HG03159 (cell line): ENCODE measurements around the gene SLC39A11.
"Not testable (repeated sequence)": the region's sequence is repeated elsewhere in the genome, so short reads cannot be mapped to it uniquely, and the experiment has no call there.

ENCODE experiments used
- ATAC-seq: cut with Tn5 transposase; IDR thresholded peaks from one replicate; pipeline ENCODE4 v1.9.1; 2021; ENCODE audit warnings: mild to moderate bottlenecking, moderate library complexity; ENCODE audit not compliant: unreplicated experiment

Gene SLC39A11, protein sequence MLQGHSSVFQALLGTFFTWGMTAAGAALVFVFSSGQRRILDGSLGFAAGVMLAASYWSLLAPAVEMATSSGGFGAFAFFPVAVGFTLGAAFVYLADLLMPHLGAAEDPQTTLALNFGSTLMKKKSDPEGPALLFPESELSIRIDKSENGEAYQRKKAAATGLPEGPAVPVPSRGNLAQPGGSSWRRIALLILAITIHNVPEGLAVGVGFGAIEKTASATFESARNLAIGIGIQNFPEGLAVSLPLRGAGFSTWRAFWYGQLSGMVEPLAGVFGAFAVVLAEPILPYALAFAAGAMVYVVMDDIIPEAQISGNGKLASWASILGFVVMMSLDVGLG

GRCh38 chr17:73092523-73093135 is at the start of gene SLC39A11:
Gene SLC39A11 (minus strand): TSS chr17:73092688. CDS start chr17:73088764, 3,924 bp downstream.
- ATAC-seq = peak; percentile 99

- ATAC-seq = no peak
These were observed 48.9 kb upstream of the SLC39A11 start for GRCh38 chr17:73141411-73141810.

DNA sequence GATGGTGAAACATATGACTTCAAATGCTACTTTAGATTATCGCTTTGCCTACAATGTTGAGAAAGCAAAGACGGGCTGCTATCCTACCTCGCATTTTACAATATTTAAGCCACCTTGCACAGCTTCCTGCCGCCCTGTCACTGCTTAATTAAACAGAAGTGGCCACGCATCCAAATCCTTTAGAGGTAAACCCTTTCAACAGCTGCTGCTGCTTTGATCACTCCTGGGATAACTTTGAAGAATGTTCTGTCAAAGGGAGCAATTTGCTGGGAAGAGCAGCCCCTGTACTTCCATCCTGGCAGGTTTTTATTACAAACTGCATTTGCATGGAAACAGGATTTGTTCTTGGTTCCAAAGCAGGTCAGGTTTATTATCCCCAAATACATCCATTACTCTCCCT is 48.1 kb upstream of the SLC39A11 start:
- ATAC-seq = no peak

DNA sequence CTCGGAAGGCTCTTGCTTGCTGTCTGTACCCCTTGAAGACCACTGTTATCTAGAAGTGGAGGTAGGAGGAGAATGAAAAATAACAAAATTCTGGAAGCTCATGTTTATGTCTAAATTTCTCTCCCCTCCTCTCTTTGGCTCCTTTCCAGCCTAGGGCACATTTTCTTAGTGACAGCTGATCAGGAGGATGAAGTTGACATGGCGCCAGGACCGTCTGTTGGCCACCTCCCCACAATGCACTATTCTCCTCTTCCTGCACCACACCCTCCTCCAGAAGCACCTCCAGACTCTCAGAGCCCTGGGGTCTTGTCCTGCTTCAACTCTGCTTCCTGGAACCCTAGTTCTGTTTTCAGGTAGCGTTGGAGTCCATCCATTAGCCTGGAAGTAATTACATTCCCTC is 46.8 kb upstream of the SLC39A11 start:
- no peak for ATAC-seq

DNA sequence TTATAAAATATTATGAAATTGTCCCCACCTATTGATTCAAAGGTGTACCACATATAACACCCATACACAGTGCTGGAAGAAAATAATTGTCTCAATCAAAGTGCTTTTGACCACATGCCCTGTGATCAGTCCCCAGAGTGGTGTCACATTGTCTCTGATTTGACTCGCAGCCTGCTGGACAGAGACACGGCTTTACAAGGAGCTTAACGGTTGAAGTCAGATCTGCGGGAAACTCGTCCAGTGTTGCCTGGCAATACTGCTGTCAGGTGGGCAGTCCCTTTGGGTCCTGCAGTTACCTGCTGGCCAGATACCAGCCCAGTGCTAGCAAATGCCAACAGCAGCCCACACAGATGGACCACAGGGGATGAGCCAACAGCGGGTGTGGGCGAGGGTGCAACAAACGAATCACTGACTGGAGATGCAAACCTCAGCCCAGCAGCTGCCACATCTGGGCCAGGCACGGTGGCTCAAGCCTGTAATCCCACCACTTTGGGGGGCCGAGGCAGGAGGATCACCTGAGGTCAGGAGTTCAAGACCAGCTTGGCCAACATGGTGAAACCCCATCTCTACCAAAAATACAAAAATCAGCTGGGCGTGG is 46.2 kb upstream of the SLC39A11 start:
- no peak for ATAC-seq

DNA sequence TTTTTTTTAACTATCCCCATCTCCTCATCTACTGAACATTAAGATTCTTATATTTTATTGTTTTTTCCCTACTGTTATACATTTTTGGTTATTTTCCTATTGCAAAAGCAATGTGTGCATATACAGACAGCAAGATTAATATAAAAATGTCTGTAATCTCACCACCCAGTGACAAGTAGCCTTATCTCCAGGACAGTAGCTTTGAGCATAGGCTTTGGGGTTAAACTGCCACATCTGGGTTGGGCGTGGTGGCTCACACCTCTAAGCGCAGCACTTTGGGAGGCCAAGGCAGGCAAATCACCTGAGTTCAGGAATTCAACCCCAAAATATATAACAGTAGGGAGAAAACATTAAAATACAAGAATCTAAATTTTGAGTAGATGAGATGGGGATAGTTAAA is 44.9 kb upstream of the SLC39A11 start:
- ATAC-seq = no peak

DNA sequence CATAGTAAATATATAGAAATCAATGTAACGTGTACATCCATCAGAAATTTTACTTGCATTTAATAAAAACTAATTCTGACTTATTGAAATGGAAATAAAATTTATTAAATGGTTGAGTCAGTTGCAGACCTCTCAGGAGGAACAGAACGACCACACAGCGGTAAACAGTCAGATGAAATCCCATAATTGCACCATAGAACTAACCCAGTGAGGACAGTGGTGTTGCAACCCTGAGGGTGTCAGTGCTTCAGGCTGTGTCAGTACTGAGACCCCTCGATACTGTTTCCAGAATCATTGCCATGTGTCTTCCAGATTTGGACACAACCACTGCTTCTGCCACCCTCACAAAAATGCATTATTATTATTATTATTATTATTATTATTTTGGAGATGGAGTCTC is 43.3 kb upstream of the SLC39A11 start:
- no peak for ATAC-seq

GRCh38 chr17:73133911-73134649 is 41.6 kb upstream of the SLC39A11 start:
- ATAC-seq = no peak

DNA sequence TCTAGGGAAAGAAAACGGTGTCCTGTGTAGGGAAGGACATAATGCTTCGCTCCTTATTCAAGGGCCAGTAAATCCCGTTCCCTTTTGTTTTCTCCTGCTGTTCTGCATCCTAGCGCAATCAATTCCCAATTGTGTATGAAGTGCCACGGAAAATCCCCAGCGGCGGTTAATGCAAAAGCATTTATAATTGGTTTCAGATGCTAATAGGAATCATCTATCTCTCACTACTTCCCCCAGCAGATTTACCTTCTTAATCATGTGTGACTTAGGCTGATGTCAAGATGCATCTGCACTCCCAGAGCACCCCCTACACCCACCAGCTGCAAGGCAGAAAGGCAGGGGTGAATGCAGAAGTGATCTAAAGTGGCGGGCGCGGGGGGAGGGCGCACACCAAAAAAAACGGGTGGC is 39.6 kb upstream of the SLC39A11 start:
- ATAC-seq = peak; percentile 70

DNA sequence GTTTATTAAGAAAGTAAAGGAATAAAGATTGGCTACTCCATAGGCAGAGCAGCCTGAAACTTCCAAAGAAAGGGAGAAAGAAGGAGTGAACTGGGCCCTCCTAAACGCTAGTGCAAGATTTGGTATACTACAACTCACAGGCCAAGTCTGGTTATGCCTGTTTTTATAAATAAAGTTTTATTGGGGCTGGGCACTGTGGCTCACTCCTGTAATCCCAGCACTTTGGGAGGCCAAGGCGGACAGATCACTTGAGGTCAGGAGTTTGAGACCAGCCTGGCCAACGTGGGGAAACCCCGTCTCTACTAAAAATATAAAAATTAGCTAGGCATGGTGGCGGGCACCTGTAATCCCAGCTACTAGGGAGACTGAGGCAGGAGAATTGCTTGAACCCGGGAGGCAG is 39.0 kb upstream of the SLC39A11 start:
- ATAC-seq = not testable (repeated sequence)

- no peak for ATAC-seq
These were observed 38.5 kb upstream of the SLC39A11 start for GRCh38 chr17:73130977-73131376.

DNA sequence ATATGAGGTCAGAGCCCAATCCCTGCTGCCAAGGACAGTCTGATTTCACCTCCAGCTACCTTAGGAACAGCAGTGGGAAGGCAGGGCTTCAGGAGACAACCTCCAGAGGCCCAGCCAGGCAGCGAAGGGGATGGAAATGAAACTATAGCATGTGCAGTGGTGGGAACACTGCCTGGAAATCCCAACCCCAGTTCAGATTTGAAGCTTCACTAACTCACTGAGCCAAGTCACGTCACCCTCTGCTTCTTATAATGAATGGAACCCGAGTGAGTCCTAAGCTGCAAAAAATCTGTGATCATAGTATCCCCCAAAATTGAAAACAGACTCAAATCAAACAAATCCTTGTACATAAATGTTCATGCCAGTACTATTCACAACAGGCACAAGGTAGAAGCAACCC is 36.0 kb upstream of the SLC39A11 start:
- no peak for ATAC-seq

- no peak for ATAC-seq
These were observed 34.4 kb upstream of the SLC39A11 start for GRCh38 chr17:73126716-73127473.

- ATAC-seq = no peak
These were observed 31.3 kb upstream of the SLC39A11 start for GRCh38 chr17:73123606-73124320.

GRCh38 chr17:73122953-73123605 is 30.6 kb upstream of the SLC39A11 start:
- ATAC-seq = no peak

DNA sequence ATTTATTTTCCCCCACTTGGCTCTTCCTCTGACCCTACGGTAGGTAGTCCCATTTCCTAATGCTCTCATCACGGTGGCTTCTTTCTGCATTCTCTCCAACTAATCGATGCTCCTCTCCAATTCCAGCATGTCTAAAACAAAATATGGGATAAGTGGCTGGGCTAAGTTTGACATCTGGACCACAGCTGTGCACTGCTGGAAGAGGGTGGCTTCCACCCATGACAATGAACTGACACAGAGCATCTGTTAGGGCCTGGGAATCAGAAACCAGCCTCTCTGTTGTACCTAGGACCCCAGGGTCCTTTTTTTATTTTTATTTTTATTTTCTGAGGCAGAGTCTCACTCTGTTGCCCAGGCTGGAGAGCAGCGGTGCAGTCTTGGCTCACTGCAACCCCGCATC is 29.0 kb upstream of the SLC39A11 start:
- ATAC-seq = no peak

GRCh38 chr17:73119631-73120030 is 27.1 kb upstream of the SLC39A11 start:
- ATAC-seq = no peak

DNA sequence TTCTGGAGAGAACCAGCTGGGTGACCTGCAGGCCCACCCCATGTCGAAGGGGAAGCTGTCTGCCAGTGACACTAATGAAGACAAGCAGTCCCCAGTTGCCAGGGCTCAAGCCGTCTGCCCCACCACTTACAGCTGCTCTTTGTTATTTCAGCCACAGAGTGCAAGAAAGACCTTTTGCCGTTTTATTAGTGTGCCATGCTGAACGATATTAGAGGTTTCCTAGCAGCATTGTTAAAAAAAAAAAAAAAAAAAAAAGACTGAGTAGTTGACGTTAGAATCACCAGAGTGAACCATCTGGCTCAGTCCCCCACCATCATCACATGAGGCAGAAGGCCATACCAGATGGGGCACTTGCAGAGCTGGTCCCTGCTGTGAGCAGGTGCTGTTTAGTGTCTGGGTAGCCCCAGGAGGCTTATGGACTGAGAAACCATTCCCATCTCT is 26.5 kb upstream of the SLC39A11 start:
- no peak for ATAC-seq

GRCh38 chr17:73118139-73118538 is 25.7 kb upstream of the SLC39A11 start:
- no peak for ATAC-seq

DNA sequence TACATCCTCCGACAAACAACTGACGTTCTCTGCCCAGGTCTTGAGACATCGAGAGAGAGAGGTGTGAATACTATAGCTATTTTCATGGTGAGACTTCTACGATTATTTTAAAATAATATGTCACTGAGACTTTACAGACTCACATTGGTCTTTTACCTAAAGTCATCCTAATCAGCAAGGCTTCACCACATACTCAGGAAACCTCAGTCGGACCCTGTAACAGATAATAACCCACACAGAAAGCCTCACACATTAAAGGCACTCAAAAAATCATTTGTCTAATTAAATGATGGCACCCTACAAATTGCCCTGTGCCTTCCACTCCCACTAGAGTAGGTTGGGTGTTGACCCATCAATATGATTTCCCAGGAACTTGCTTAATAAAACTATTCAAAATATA is 19.8 kb upstream of the SLC39A11 start:
- no peak for ATAC-seq
